Common myeloid progenitor, CD34-positive (primary cell): ENCODE measurements around the gene COX6A1.

Experiments used
- CTCF ChIA-PET: fragments of 350-600 bp; sonication (Branson Sonifier 250); formaldehyde crosslinking; loops from one replicate; lab custom pipeline; 2021; ENCODE audit warnings: antibody characterized with exemption; lab: Charles Lee
- POLR2A ChIA-PET: fragments of 350-600 bp; sonication (Branson Sonifier 250); formaldehyde crosslinking; loops from one replicate; lab custom pipeline; 2021; ENCODE audit warnings: antibody characterized with exemption; lab: Charles Lee
- DNase-seq, 3 donors: peaks; one replicate each; pipeline versions ENCODE4 v3.0.0 to v3.0.0-alpha.2; 2013
- H3K27ac ChIP-seq, 2 experiments: 1 replicate in 1 of 2; 2 replicates in 1 of 2; pipeline ENCODE4 v1.7.0; 2013; ENCODE audit warnings: inconsistent platforms in 2 of 2, low read length in 2 of 2, mild to moderate bottlenecking in 2 of 2, low read depth in 1 of 2, moderate library complexity in 1 of 2; ENCODE audit not compliant: severe bottlenecking in 2 of 2, insufficient read depth in 1 of 2, poor library complexity in 1 of 2
- H3K27me3 ChIP-seq, 5 experiments: replicated peaks in 2 of 5; 1 replicate in 3 of 5; 2 replicates in 2 of 5; pipeline versions ENCODE4 v1.6.1 to v1.7.0; 2013; ENCODE audit warnings: low read length in 4 of 5, mild to moderate bottlenecking in 2 of 5, moderate library complexity in 2 of 5, inconsistent platforms in 1 of 5; ENCODE audit not compliant: insufficient read depth in 5 of 5, control insufficient read depth in 4 of 5
- H3K36me3 ChIP-seq, 4 experiments: 1 replicate in 2 of 4; 2 replicates in 2 of 4; pipeline versions ENCODE4 v1.6.1 to v1.7.0; 2013; ENCODE audit warnings: low read length in 3 of 4, control low read depth in 1 of 4, mild to moderate bottlenecking in 1 of 4; ENCODE audit not compliant: control insufficient read depth in 4 of 4, insufficient read depth in 4 of 4
- H3K4me1 ChIP-seq, 4 experiments: 1 replicate in 3 of 4; 2 replicates in 1 of 4; pipeline versions ENCODE4 v1.6.1 to v1.7.1; 2013; ENCODE audit warnings: low read length in 3 of 4, mild to moderate bottlenecking in 3 of 4, control low read depth in 1 of 4, inconsistent platforms in 1 of 4, moderate library complexity in 1 of 4; ENCODE audit not compliant: control insufficient read depth in 4 of 4, insufficient read depth in 4 of 4; ENCODE audit errors: control extremely low read depth in 1 of 4
- H3K4me3 ChIP-seq, 7 experiments: 1 replicate in 4 of 7; 2 replicates in 3 of 7; pipeline versions ENCODE4 v1.5.1 to v1.7.0; 2013; ENCODE audit warnings: mild to moderate bottlenecking in 7 of 7, low read length in 6 of 7, moderate library complexity in 6 of 7, inconsistent platforms in 2 of 7, low read depth in 2 of 7, control low read depth in 1 of 7; ENCODE audit not compliant: insufficient read depth in 4 of 7, control insufficient read depth in 1 of 7; ENCODE audit errors: extremely low read depth in 1 of 7
- H3K9me3 ChIP-seq, 5 experiments: 1 replicate in 4 of 5; 2 replicates in 1 of 5; pipeline versions ENCODE4 v1.6.1 to v1.7.1; 2013; ENCODE audit warnings: low read length in 4 of 5, mild to moderate bottlenecking in 2 of 5, inconsistent platforms in 1 of 5, low read depth in 1 of 5, moderate library complexity in 1 of 5; ENCODE audit not compliant: control insufficient read depth in 4 of 5, insufficient read depth in 2 of 5; ENCODE audit errors: control extremely low read depth in 1 of 5
- WGBS: methylation state at CpG from one replicate; pipeline ENCODE4 v1.1.5; 2013; ENCODE audit not compliant: insufficient coverage; 5-methylcytosine and 5-hydroxymethylcytosine counted together

COX6A1 gene

DNA sequence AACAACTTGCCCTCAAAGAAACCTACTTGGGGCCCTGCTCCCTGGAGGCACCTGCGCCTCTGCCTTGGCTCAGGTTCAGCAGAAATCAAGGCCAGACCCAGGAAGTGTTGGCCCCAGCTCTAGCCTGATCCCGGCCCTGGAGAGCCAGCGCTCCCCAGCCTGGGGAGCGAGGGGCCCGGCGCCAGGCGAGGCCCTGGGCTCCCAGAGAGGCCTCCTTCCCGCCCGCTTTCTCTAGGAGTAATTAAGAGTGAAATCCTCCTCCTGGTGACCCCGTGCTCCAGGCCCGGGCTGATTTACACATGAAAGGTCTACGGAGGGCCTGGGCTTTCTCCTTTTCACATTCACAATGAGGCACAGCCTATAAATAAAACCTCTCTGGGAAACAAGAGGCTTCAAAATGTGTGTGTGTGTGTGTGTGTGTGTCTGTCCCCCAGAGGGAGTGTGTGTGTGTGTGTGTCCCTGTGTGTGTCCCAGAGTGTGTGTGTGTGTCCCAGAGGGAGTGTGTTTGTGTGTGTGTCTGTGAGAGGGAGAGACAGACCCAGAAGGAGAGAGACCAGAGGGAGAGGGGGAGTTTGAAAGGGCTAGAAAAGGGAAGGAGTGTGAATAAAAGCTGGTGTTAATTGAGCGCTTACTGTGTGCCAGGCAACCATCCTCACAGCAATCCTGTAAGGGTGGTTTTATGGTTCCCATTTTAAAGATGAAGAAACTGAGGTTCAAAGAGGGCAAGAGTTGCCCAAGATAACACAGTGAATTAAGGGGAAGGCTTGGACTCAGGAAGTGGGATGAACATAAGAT, 23.8 kb upstream of the COX6A1 start:
- H3K4me1 ChIP-seq, result no peaks in the 10 kb centered on the region
- 89% methylated on average over 11 of the region's 13 CpGs for WGBS

DNA sequence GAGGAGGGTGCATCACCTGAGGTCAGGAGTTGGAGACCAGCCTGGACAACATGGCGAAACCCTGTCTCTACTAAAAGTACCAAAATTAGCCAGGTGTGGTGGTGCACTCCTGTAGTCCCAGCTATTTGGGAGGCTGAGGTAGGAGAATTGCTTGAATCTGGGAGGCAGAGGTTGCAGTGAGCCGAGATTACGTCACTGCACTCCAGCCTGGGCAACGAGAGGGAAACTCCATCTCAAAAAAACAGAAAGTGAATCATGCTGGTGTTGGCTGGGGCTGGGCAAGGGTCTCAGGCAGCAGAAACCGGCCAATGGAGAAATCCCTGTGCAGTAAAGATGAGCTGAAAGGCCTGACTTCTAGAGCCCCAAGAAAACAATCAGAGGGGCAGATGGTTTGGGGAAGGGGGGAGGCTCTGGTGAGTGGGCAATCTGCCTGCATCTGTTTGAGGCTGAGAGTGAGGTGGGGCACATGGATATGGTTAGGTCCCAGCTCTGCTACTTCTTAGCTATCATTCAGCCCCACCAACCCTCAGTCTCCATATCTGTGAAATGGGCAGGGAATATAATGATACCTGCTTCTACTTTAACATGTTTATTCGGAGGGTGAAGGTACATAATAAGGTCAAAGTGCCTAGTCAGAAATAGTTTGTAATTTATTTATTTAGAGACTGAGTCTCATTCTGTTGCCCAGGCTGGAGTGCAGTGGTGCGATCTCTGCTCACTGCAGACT, 21.3 kb upstream of the COX6A1 start:
- no peak overlapping the region for H3K4me3 ChIP-seq
- DNase-seq, result no peak
- H3K27me3 ChIP-seq, result peaks cover 0 to 2% (median 0%) of the 10 kb centered on the region in 5 experiments
- WGBS, result 95% methylated on average over 2 of the region's 7 CpGs
- H3K36me3 ChIP-seq, result no peaks in the 10 kb centered on the region
- no peaks in the 10 kb centered on the region for H3K9me3 ChIP-seq
- ChIA-PET POLR2A (no interaction called here), CTCF (interaction anchor here (1.2 to 1.5 kb wide), 2 partner anchors 49 to 93 kb away, joined by 3 read pairs; no protein-coding TSS in a partner anchor)
- H3K27ac ChIP-seq, result no peak overlapping the region
- no peaks in the 10 kb centered on the region for H3K4me1 ChIP-seq

More for the DNA sequence above, 23.8 kb upstream of the COX6A1 start:
- no peak overlapping the region for H3K27ac ChIP-seq
- H3K9me3 ChIP-seq, result no peaks in the 10 kb centered on the region
- peaks cover 0 to 2% (median 0%) of the 10 kb centered on the region in 5 experiments for H3K27me3 ChIP-seq
- DNase-seq, result no peak
- POLR2A ChIA-PET, result interaction anchor here (0.7 kb wide), 1 partner anchor 49 kb away, joined by 3 read pairs; no protein-coding TSS in a partner anchor
- no peaks in the 10 kb centered on the region for H3K36me3 ChIP-seq
- no peak overlapping the region for H3K4me3 ChIP-seq
- CTCF ChIA-PET, result no interaction called here

DNA sequence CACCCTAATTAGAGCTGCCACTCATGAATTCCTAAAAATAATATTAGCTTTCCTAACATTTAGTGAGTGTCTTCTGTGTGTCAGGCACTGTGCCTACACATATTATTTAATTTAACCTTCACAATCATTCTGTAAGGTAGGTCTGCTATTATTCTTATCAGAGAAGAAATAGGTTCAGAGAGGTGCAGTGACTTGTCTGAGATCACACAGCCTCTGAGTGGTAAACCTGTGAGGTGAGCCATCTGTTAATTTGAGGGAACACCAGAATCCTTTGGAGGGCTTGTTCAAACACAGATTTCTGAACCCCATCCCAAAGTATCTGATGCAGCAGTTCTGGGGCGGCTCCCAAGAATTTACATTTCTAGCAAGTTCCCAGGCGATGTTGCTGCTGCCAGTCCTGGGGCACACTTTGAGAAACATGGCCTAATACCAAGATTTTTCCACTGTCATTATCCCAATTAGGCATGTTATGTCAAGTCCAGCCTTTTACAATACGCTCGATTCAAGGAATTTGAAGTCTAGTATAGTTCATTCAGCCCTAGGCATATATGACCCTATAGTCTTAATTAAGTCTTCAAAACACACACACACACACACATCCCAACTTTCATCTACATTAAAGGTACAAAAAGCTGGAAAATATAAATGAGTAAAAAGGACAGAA, 19.9 kb upstream of the COX6A1 start:
- CTCF ChIA-PET, result interaction anchor here (0.7 to 1.4 kb wide), 4 partner anchors 10 to 24 kb away, joined by 3 to 5 read pairs (median 4); no protein-coding TSS in a partner anchor

DNA sequence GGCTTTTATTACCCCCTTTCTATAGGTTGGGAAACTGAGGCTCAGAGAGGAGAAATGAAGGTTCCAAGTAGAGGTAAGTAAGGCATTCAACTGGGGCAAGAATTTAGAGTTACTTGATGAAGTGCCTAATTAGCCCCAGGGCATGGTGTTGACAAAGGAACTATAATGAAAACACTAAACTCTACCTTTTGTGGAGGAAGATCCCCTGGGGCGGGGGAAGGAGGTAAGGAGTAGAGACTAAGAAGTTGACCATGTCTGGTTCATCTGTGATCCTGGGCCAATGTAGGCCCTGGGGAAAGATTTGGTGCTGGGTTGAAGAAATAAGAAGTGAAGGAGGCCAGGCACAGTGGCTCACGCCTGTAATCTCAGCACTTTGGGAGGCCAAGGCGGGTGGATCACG, 16.2 kb upstream of the COX6A1 start:
- POLR2A ChIA-PET, result no interaction called here
- CTCF ChIA-PET, result interaction anchor here (1.7 kb wide), 1 partner anchor 66 kb away, joined by 3 read pairs; no protein-coding TSS in a partner anchor
- no peak for DNase-seq
- Histone ChIP-seq H3K4me1 (no peaks in the 10 kb centered on the region), H3K4me3 (no peak overlapping the region), H3K27ac (no peak overlapping the region), H3K27me3 (peaks cover 0 to 5% (median 0%) of the 10 kb centered on the region in 5 experiments), H3K9me3 (no peaks in the 10 kb centered on the region), H3K36me3 (no peaks in the 10 kb centered on the region)
- WGBS, result 86% methylated on average over 3 of the region's 4 CpGs

More for the DNA sequence above, 19.9 kb upstream of the COX6A1 start:
- 100% methylated on average over 4 of the region's 4 CpGs for WGBS
- H3K4me1 ChIP-seq, result no peaks in the 10 kb centered on the region
- POLR2A ChIA-PET, result interaction anchor here (0.6 kb wide), 1 partner anchor 65 kb away, joined by 3 read pairs; no protein-coding TSS in a partner anchor
- H3K36me3 ChIP-seq, result no peaks in the 10 kb centered on the region
- no peaks in the 10 kb centered on the region for H3K9me3 ChIP-seq
- H3K4me3 ChIP-seq, result no peak overlapping the region
- H3K27ac ChIP-seq, result no peak overlapping the region
- H3K27me3 ChIP-seq, result peaks cover 0 to 2% (median 0%) of the 10 kb centered on the region in 5 experiments
- DNase-seq, result no peak

DNA sequence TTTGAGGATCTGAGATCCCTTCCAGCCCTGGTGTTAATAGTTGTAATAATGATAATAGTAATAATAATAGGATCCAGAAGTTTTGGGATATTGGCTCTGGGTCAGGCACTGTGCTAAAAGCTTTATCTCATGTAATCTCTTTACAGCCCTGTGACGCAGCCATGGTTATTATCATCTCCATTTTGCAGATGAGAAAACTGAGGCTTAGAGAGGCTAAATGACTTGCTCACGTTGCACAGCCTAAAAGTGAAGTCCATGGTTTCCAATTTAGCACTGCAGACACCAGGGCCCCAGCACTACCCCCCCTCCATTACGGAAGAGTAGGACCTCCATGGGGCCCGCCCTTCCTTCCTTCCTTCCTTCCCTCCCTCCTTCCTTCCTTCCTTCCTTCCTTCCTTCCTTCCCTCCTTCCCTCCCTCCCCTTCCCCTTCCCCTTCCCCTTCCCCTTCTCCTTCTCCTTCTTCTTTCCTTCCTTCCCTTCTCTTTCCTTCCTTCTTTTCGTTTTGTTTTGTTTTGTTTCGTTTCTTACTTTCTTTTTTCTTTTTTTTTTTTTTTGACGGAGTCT, 14.9 kb upstream of the COX6A1 start:
- ChIA-PET CTCF (interaction anchor here (1.0 kb wide), 1 partner anchor 46 kb away, joined by 3 read pairs; no protein-coding TSS in a partner anchor), POLR2A (no interaction called here)
- no peaks in the 10 kb centered on the region for H3K36me3 ChIP-seq
- H3K9me3 ChIP-seq, result no peaks in the 10 kb centered on the region
- H3K4me1 ChIP-seq, result no peaks in the 10 kb centered on the region
- DNase-seq, result no peak
- no peak overlapping the region for H3K4me3 ChIP-seq
- peaks cover 0 to 5% (median 0%) of the 10 kb centered on the region in 5 experiments for H3K27me3 ChIP-seq
- no peak overlapping the region for H3K27ac ChIP-seq
- WGBS, result 68% methylated on average over 5 of the region's 7 CpGs

DNA sequence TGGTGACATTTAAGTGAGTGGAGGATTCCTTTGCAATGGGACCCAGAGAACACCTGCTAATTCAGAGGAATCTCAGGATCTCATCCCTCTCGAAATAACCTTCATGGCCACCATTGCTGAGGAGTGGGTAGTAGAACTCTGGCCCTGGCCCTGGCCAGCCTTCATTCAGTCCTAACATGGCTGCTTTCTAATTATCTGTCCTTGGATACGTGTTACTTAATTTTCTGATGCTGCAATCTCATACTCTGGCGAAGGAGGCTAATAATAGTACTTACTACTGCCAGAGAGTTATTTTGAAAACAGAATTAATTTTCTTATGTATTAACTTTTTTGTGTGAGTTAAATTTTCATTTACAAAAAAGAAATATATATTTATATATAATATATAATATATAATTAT, 12.1 kb upstream of the COX6A1 start:
- POLR2A ChIA-PET, result no interaction called here
- no peaks in the 10 kb centered on the region for H3K4me1 ChIP-seq
- H3K27me3 ChIP-seq, result peaks cover 0 to 7% (median 3%) of the 10 kb centered on the region in 5 experiments
- no peak overlapping the region for H3K4me3 ChIP-seq
- WGBS, result 100% methylated on average over 2 of the region's 3 CpGs
- no peaks in the 10 kb centered on the region for H3K9me3 ChIP-seq
- H3K36me3 ChIP-seq, result no peaks in the 10 kb centered on the region
- no peak overlapping the region for H3K27ac ChIP-seq
- no peak for DNase-seq
- CTCF ChIA-PET, result interaction anchor here (1.2 kb wide), 1 partner anchor 136 kb away, joined by 3 read pairs; no protein-coding TSS in a partner anchor
